Fibroblast of villous mesenchyme (primary cell): ENCODE measurements around the gene LAMTOR2. TPM values are rescaled to one million over a fixed set of nuclear protein-coding genes. Genes with fewer than 3 reads are reported as not detected.
"Not testable (repeated sequence)": the region's sequence is repeated elsewhere in the genome, so short reads cannot be mapped to it uniquely, and the experiment has no call there.

ENCODE experiments used
- DNase-seq: peaks from one replicate; pipeline ENCODE4 v3.0.0-alpha.2; 2010; ENCODE audit warnings: low read depth
- H3K4me3 ChIP-seq: 2 replicates; pipeline ENCODE4 v1.5.1; 2011; ENCODE audit warnings: low read depth, mild to moderate bottlenecking, low read length
- total RNA-seq: library from RNA; depleted of rRNA; stranded (reverse); fragments of >200 nt; gene quantifications from 2 replicates; pipeline ENCODE4 v1.2.3, GENCODE V29; 2012
- TF ChIP-seq, protein P1 (sequence below): IDR thresholded peaks from 2 replicates; pipeline ENCODE4 v1.5.1; 2012; ENCODE audit warnings: low read depth, mild to moderate bottlenecking, low read length; ENCODE audit not compliant: insufficient read depth

The LAMTOR2 gene
- total RNA-seq, 1 donor = 40.6 TPM

DNA sequence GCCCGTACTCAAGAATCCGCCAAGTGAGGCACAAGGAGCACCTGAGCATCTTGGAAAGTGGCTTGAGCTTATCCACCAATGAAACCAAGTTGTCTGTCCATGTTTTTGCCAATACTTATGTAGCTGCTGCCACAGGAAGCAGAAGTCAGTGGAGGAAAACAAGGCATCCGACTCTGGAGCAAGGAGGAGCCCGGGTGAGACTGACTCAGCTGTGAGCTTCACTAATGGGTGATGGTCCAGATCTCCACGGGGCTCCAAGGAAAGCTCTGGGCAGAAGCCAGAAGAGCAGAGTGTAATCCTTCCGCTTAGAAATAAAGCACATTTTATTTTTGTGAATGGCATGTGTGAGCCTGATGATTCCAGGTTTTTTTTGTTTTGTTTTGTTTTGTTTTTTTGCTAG lies 21.6 kb upstream of the LAMTOR2 start:
- no peak for DNase-seq
- TF ChIP-seq, protein P1, sequence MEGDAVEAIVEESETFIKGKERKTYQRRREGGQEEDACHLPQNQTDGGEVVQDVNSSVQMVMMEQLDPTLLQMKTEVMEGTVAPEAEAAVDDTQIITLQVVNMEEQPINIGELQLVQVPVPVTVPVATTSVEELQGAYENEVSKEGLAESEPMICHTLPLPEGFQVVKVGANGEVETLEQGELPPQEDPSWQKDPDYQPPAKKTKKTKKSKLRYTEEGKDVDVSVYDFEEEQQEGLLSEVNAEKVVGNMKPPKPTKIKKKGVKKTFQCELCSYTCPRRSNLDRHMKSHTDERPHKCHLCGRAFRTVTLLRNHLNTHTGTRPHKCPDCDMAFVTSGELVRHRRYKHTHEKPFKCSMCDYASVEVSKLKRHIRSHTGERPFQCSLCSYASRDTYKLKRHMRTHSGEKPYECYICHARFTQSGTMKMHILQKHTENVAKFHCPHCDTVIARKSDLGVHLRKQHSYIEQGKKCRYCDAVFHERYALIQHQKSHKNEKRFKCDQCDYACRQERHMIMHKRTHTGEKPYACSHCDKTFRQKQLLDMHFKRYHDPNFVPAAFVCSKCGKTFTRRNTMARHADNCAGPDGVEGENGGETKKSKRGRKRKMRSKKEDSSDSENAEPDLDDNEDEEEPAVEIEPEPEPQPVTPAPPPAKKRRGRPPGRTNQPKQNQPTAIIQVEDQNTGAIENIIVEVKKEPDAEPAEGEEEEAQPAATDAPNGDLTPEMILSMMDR = no peak
- no peak overlapping the region for H3K4me3 ChIP-seq

DNA sequence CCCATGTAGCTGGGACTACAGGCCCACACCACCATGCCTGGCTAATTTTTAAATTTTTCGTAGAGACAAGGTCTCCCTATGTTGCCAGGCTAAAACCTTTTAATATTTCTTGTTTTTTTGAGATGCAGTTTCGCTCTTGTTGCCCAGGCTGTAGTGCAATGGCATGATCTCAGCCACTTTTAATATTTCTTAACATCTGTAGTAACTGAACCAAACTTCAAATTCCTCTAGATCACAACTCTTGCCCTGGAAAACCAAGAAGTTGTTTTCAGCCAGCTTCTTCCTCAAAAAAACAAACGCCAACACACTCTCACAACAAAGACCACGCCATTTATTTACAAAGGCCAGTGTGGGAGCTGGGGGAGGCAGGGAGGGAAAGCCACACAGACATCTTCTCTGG lies 19.6 kb upstream of the LAMTOR2 start:
- not testable (repeated sequence) for DNase-seq, H3K4me3 ChIP-seq

DNA sequence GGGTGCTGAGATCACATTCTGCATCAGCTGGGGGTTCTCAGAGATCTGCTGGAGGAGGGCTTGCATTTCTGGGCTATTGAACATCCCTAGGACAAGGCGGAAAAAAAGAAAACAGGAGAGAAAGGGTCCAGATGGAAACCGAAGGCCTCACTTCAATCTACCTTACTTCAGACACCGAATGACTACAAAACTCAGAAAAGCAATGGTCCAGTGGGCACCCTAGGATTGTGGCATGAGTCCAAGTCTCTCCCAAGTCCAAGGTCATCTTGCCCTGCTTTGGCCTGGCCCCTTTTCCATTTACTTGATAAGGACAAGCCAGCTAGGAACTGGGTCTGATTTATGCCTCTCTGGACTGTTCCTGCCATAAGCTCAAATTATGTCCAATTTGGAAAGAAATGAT lies 11.8 kb upstream of the LAMTOR2 start:
- TF ChIP-seq, protein P1 = no peak
- no peak overlapping the region for H3K4me3 ChIP-seq
- no peak for DNase-seq

DNA sequence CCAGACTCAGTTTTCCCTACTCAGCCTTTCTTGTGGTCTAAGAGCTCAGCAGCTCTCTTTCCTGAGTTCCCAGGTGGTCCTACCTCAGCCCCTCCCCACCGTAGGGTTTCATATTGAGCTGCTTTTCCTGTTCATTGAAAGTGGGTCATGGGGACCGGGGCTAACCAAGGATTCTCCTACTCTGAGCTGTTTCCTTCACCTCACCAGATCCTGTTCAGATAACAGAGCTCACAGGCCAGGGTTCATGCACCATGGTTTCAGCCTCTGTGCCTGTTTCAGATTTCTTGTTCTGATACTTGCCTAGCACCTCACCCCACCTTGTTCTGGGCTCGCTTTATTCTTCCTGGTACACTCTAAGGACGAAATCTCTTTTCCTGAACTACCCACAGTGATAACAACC lies 9.5 kb upstream of the LAMTOR2 start:
- TF ChIP-seq, protein P1 = no peak
- H3K4me3 ChIP-seq = no peak overlapping the region
- DNase-seq = no peak

DNA sequence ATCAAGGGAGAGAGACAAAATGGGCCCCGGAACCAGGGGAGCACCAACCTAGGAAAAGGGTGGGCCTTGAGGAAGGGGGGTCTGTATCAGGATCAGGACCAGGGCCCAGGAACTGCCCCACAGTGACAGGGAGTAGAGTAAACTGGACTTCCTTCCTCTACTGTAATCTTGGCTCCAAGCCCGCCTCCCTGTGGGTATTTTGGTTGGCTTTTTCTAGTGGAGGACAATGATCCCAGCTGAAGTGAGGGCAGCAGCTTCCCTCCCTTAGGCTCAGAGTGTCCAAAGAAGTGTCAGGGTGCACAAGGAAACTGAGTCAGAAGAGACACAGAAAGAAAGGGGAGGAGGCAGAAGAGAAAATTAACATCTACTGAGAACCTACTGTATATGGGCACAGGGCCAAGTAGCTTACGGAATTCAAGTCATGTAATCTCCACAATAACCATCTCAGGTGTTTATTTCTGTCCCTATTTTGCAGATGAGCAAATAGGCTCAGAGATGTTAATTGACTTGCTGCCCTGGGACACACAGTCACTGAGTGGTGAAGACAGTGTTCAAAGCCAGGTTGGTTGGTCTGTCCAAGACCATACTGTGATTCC lies 5.8 kb upstream of the LAMTOR2 start:
- no peak for DNase-seq
- TF ChIP-seq, protein P1 = no peak
- no peak overlapping the region for H3K4me3 ChIP-seq

DNA sequence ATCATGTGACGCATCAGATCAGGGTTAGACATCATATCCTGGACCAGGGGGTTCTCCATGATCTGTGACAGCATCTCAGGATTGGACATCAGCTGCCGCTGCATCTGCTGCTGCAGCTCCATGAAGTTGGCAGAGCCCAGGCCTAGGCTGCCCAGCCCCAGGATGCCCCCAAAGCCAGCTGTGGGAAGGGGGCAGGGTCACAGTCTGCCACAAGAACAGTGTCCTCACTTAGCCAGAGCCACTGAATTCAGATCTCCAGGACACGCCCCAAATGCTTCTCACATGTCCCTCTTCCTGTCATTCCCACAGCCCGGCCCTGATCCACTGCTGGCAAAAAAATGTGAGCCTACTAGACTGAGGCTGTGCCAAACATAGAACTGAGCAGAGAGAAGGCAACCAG lies 4.2 kb upstream of the LAMTOR2 start:
- H3K4me3 ChIP-seq = no peak overlapping the region
- DNase-seq = no peak
- TF ChIP-seq, protein P1 = no peak

DNA sequence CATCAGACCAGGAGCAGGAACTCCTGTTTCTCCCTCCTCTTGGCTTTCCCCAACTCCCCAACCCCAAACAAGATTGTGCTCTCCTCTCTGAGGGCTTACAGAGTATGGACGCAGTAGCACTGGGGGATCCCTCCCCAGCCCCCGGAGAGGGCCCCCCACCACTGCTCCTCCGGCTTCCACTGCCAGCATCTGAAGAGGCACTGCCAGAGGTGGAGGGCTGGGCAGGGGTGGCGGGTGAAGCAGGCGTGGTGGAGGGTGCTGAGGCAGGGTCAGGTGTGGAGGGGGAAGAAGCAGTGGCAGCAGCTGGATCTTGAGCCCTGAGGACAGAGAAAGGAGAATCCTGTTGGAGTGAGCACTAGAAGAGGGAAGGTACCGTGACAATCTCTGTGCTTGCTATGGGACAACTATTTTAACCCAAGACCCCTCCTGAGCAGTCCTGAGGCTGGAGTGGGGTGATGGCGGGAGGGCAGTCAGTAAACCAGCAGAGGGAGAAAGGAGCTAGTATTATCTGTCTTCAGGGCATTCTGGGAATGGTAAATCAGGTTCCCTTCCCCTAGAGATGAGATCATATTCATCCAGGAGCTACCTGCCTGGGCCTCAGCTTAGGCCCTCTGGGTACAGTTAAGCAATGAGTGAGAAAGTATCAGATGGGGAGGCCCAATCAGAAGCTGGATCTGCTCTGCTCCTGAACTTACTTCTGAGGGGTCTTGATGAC lies 3.4 kb upstream of the LAMTOR2 start:
- H3K4me3 ChIP-seq = no peak overlapping the region
- no peak for DNase-seq
- TF ChIP-seq, protein P1 = no peak
